GM20000 (cell line): ENCODE results near the gene GSTO2.
"Not testable (repeated sequence)": the region's sequence is repeated elsewhere in the genome, so short reads cannot be mapped to it uniquely, and the experiment has no call there.

Experiments used
- DNase-seq: peaks from one replicate; pipeline ENCODE4 v3.0.0; 2012; ENCODE audit warnings: low spot score
- TF ChIP-seq, protein P1 (sequence below): IDR thresholded peaks from 2 replicates; pipeline ENCODE4 v1.5.1; 2012; ENCODE audit warnings: mild to moderate bottlenecking, control low read depth; ENCODE audit errors: extremely low read depth, missing control alignments

The GSTO2 gene

DNA sequence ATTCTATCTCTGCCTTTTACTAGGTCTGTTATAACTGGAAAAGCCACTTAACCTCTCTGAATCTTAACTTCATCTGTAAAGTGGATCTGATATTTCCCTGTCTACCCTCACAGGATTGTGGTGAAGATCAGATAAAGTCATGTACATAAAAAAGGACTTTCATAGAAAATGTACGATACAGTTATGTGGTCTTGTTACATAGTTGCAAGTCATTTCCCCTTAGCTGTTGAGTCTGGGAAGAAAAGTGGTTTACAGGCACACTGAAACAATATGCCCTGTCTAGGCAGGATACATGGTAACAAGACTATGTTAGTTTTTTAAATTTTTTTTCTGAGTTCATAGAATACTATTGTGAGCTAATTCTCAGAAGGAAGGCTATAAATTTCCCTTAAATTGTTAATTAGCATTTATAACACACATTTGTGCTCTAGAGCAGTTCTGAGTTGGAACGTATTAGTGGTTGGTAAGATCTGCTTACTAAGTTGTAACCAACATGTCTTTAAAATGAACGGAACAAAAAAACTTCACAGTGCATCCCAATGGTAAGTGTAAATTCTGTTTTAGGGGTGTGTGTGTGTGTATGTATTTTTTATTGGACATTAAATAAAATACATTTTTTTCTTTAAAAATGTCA is 21.4 kb upstream of the GSTO2 start:
- TF ChIP-seq, protein P1, sequence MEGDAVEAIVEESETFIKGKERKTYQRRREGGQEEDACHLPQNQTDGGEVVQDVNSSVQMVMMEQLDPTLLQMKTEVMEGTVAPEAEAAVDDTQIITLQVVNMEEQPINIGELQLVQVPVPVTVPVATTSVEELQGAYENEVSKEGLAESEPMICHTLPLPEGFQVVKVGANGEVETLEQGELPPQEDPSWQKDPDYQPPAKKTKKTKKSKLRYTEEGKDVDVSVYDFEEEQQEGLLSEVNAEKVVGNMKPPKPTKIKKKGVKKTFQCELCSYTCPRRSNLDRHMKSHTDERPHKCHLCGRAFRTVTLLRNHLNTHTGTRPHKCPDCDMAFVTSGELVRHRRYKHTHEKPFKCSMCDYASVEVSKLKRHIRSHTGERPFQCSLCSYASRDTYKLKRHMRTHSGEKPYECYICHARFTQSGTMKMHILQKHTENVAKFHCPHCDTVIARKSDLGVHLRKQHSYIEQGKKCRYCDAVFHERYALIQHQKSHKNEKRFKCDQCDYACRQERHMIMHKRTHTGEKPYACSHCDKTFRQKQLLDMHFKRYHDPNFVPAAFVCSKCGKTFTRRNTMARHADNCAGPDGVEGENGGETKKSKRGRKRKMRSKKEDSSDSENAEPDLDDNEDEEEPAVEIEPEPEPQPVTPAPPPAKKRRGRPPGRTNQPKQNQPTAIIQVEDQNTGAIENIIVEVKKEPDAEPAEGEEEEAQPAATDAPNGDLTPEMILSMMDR = no peak
- no peak for DNase-seq

DNA sequence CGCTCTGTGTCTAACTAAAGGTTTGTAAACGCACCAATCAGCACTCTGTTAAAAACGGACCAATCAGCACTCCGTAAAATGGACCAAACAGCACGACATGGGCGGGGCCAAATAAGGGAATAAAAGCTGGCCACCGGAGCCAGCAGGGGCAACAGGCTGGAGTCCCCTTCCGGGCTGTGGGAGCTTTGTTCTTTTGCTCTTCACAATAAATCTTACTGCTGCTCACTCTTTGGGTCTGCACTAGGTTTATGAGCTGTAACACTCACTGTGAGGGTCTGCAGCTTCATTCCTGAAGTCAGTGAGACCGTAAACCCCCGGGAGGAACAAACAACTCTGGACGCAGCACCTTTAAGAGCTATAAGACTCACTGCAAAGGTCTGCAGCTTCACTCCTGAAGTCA is 20.1 kb upstream of the GSTO2 start:
- not testable (repeated sequence) for DNase-seq

DNA sequence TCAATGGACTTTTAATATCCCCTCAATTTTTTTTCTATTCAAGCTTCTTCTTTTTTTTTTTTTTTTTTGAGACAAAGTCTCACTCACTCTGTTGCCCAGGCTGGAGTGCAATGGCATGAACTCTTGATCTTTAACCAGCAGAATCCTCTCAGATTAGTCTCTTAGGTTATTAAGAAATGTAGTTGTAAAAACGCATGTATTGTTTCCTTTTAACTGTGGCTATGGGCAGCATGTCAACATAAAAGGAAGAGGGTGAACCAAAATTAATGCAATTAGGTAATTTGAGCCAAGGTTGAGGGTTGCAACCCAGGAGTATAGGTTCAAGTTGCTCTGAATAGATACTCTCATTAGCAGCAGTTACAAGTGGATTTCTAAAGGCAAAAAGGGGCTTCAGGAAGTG is 18.6 kb upstream of the GSTO2 start:
- TF ChIP-seq, protein P1 = no peak
- no peak for DNase-seq

DNA sequence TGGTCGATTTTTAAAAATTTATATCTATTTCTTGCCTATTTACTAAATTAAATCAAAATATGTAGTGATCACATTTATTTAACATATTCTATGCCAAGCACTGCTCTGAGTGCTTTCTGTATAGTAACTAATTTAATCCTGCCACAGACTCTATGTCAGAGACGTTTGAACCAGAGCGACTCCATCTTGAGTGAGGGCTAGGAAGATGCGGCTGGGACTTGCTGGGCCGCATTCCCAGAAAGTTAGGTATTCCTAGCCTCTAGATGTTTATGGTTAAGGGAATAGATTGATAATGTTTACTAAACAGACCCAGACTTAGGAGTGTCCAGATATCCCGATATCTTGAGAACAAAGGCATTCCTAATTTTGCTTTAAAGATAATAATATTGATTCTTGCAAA is 17.5 kb upstream of the GSTO2 start:
- TF ChIP-seq, protein P1 = no peak
- DNase-seq = no peak

DNA sequence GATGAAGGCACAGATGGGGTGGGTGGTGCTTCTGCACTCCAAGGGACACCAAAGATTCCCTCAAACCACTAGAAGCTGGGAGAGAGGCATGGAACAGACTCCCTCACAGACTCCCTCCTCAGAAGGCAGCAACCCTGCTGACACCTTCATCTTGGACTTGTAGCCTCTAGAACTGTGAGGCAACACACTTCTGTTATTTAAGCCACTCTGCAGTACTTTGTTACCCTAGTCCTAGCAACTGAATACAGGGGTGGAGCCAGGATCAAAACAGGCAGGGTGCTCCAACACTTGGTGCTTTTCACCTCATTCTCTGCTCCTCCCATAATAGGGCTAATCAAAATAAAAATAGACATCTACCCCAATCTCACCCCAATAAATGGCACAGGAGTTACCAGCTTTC is 16.6 kb upstream of the GSTO2 start:
- TF ChIP-seq, protein P1 = no peak
- DNase-seq = no peak

DNA sequence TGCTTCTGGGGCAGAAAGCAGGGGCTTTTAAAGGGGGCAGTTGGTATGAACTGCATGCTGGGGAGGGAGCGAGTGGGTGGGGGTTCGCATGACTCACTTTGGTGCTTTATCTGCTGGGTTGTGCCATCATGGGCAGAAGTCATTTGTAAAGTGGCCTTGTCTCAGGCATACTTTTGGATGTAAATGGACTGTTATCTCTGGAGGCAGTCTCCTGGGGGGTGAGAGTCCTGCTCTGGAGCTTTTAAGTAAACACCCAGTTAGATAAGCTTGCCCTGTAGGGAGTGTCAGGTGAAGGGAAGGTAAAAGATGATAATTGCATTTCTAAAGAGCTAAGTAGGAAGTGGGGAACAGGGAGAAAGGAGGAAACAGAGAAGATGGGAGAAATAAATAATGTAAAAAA is 15.9 kb upstream of the GSTO2 start:
- TF ChIP-seq, protein P1 = no peak
- no peak for DNase-seq

DNA sequence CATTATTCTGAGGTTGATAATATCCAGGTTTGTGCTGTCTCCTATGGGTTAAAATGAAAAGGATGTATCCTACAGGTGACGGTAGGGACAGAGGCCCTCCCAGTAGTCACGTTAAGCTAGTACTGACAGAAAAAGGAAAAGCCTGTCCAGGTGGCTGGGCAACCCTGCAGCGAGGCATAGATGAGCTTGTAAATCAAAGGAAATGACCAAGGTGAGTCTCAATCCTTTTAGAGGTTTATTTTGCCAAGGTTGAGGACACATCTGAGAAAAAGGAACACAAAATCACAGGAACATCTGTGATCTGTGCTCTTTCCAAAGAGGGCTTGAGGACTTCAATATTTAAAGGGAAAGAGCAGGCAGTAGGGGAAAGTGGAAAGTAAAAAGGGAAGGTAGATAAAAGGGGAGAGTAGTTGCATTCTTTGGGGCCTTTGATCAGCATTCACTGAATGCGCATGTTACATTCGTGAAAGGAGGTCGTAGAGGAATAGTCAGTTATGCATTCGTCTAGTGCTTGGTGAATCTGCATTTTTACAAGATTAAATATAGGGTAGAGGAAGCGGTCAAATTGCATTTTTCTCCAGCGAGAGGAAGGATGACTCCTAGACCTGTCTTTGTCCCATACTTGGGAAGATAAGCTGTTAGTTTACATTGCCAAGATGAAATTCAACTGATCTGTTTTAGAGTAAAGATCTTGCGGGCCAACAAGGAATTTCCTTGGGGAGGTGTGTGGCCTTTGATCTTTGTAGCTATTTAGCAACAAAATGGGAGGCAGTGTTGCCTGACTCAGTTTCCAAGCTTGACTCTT is 15.2 kb upstream of the GSTO2 start:
- TF ChIP-seq, protein P1 = no peak
- DNase-seq = no peak
